ENCODE measurements around the gene WDR37.

DNA sequence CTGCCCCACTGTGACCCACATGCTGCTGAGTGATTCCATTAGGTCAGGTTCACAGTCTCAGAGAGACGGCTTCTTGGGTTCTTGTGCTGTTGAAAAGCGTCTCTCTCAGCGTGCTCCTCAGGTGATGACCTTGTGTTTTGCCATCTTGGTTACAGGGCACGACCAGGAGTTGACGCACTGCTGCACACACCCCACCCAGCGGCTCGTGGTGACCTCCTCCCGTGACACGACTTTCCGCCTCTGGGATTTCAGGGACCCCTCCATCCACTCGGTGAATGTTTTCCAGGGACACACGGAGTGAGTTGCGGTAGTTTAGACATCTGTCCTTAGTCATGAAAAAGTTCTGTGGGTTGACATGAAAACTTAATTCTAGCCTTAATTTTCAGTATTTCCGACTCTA, 48.8 kb downstream of the WDR37 start:
- TF ChIP-seq, protein P1, sequence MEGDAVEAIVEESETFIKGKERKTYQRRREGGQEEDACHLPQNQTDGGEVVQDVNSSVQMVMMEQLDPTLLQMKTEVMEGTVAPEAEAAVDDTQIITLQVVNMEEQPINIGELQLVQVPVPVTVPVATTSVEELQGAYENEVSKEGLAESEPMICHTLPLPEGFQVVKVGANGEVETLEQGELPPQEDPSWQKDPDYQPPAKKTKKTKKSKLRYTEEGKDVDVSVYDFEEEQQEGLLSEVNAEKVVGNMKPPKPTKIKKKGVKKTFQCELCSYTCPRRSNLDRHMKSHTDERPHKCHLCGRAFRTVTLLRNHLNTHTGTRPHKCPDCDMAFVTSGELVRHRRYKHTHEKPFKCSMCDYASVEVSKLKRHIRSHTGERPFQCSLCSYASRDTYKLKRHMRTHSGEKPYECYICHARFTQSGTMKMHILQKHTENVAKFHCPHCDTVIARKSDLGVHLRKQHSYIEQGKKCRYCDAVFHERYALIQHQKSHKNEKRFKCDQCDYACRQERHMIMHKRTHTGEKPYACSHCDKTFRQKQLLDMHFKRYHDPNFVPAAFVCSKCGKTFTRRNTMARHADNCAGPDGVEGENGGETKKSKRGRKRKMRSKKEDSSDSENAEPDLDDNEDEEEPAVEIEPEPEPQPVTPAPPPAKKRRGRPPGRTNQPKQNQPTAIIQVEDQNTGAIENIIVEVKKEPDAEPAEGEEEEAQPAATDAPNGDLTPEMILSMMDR (IDR thresholded peaks at IDR 0.05), result no peak
- TF ChIP-seq GABPA (IDR thresholded peaks at IDR 0.05; ENCODE audit: low read depth) (no peak), RXRA (IDR thresholded peaks at IDR 0.05; ENCODE audit: borderline replicate concordance, low read depth) (no peak), RCOR1 (IDR thresholded peaks at IDR 0.05; ENCODE audit: low read length) (no peak), RAD21 (IDR thresholded peaks at IDR 0.05; ENCODE audit: low read length) (no peak), EZH2phosphoT487 (IDR thresholded peaks at IDR 0.05; ENCODE audit: borderline replicate concordance, low read depth) (no peak), SMC3 (IDR thresholded peaks at IDR 0.05; ENCODE audit: low read depth, low read length) (no peak)
- TF ChIP-seq, protein P2, sequence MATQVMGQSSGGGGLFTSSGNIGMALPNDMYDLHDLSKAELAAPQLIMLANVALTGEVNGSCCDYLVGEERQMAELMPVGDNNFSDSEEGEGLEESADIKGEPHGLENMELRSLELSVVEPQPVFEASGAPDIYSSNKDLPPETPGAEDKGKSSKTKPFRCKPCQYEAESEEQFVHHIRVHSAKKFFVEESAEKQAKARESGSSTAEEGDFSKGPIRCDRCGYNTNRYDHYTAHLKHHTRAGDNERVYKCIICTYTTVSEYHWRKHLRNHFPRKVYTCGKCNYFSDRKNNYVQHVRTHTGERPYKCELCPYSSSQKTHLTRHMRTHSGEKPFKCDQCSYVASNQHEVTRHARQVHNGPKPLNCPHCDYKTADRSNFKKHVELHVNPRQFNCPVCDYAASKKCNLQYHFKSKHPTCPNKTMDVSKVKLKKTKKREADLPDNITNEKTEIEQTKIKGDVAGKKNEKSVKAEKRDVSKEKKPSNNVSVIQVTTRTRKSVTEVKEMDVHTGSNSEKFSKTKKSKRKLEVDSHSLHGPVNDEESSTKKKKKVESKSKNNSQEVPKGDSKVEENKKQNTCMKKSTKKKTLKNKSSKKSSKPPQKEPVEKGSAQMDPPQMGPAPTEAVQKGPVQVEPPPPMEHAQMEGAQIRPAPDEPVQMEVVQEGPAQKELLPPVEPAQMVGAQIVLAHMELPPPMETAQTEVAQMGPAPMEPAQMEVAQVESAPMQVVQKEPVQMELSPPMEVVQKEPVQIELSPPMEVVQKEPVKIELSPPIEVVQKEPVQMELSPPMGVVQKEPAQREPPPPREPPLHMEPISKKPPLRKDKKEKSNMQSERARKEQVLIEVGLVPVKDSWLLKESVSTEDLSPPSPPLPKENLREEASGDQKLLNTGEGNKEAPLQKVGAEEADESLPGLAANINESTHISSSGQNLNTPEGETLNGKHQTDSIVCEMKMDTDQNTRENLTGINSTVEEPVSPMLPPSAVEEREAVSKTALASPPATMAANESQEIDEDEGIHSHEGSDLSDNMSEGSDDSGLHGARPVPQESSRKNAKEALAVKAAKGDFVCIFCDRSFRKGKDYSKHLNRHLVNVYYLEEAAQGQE (IDR thresholded peaks at IDR 0.05; ENCODE audit: low read depth, low read length), result no peak
- TF ChIP-seq, protein P3, sequence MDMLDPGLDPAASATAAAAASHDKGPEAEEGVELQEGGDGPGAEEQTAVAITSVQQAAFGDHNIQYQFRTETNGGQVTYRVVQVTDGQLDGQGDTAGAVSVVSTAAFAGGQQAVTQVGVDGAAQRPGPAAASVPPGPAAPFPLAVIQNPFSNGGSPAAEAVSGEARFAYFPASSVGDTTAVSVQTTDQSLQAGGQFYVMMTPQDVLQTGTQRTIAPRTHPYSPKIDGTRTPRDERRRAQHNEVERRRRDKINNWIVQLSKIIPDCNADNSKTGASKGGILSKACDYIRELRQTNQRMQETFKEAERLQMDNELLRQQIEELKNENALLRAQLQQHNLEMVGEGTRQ (IDR thresholded peaks at IDR 0.05; ENCODE audit: borderline replicate concordance, low read depth, low read length), result no peak
- TF ChIP-seq, protein P4, sequence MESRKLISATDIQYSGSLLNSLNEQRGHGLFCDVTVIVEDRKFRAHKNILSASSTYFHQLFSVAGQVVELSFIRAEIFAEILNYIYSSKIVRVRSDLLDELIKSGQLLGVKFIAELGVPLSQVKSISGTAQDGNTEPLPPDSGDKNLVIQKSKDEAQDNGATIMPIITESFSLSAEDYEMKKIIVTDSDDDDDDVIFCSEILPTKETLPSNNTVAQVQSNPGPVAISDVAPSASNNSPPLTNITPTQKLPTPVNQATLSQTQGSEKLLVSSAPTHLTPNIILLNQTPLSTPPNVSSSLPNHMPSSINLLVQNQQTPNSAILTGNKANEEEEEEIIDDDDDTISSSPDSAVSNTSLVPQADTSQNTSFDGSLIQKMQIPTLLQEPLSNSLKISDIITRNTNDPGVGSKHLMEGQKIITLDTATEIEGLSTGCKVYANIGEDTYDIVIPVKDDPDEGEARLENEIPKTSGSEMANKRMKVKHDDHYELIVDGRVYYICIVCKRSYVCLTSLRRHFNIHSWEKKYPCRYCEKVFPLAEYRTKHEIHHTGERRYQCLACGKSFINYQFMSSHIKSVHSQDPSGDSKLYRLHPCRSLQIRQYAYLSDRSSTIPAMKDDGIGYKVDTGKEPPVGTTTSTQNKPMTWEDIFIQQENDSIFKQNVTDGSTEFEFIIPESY (IDR thresholded peaks at IDR 0.05; ENCODE audit: borderline replicate concordance, low read depth), result no peak
